Esophagus squamous epithelium (tissue), 4 donors: Measurements from ENCODE around the gene STK40.

Experiments
- CTCF ChIP-seq, 6 experiments: fragments of 450-650 bp in 4 of 6; fragments of 200-600 bp in 2 of 6; sonication (generic) in 2 of 6; IDR thresholded peaks; one replicate each; pipeline ENCODE4 v1.5.1; 2016 to 2019; ENCODE audit warnings: antibody characterized with exemption in 6 of 6, mild to moderate bottlenecking in 4 of 6, moderate library complexity in 4 of 6
- POLR2A ChIP-seq, 4 donors: fragments of 450-650 bp; IDR thresholded peaks; one replicate each; pipeline ENCODE4 v1.6.1; 2017; ENCODE audit warnings: antibody characterized with exemption in 4 of 4, mild to moderate bottlenecking in 4 of 4, moderate library complexity in 3 of 4

DNA sequence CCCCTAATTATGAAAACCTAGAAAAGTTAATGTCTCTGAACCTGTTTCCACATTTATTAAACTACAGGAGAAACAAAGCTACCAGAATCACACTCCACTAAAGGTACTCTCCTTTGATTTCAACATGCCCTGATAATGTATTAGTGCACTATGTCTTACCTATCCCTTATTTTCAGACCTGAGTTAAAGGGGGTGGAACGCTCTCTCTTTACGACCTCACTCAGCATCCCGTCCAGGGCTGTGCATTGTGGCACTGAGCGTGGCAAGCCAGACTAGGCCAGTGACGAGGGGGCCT, 11.3 kb upstream of the STK40 start:
- TF ChIP-seq CTCF (IDR thresholded peaks at IDR 0.05) = no peak
- TF ChIP-seq POLR2A (IDR thresholded peaks at IDR 0.05) = no peak
